SK-N-MC (cell line): ENCODE data around the gene SPRN.

ENCODE experiments used
- DNase-seq: peaks from one replicate; pipeline ENCODE4 v3.0.0-alpha.2; 2011; ENCODE audit warnings: low read depth, low spot score
- H3K27ac ChIP-seq: fragments of 200-600 bp; sonication (generic); 2 replicates; pipeline ENCODE4 v1.5.1; 2016; ENCODE audit warnings: mixed run types
- H3K36me3 ChIP-seq: fragments of 200-600 bp; sonication (generic); 2 replicates; pipeline ENCODE4 v1.6.1; 2017; ENCODE audit warnings: antibody characterized with exemption, low read length, mixed read lengths; ENCODE audit not compliant: insufficient read depth
- H3K4me3 ChIP-seq: fragments of 200-600 bp; sonication (generic); 2 replicates; pipeline ENCODE4 v1.5.1; 2016
- H3K9ac ChIP-seq: fragments of 200-600 bp; sonication (generic); 2 replicates; pipeline ENCODE4 v1.8.0; 2017; ENCODE audit warnings: mixed run types, mixed read lengths; ENCODE audit not compliant: insufficient read length
- H3K9me3 ChIP-seq: fragments of 200-600 bp; sonication (generic); 2 replicates; pipeline ENCODE4 v1.6.1; 2017; ENCODE audit warnings: low read depth, mild to moderate bottlenecking, antibody characterized with exemption, low read length, moderate library complexity, mixed read lengths
- EZH2 ChIP-seq: fragments of 200-600 bp; sonication (generic); IDR thresholded peaks from one replicate; pipeline ENCODE4 v1.6.1; 2017; ENCODE audit warnings: antibody characterized with exemption
- FOXP2 ChIP-seq: optimal IDR thresholded peaks from 2 replicates; pipeline ENCODE3; 2011; ENCODE audit warnings: mild to moderate bottlenecking, moderate library complexity; ENCODE audit not compliant: insufficient read depth; ENCODE audit errors: extremely low read length, control extremely low read depth
- POLR2AphosphoS5 ChIP-seq: IDR thresholded peaks from 2 replicates; pipeline ENCODE4 v1.6.1; 2012; ENCODE audit warnings: mild to moderate bottlenecking, low read depth, low read length, borderline replicate concordance

The SPRN gene

DNA sequence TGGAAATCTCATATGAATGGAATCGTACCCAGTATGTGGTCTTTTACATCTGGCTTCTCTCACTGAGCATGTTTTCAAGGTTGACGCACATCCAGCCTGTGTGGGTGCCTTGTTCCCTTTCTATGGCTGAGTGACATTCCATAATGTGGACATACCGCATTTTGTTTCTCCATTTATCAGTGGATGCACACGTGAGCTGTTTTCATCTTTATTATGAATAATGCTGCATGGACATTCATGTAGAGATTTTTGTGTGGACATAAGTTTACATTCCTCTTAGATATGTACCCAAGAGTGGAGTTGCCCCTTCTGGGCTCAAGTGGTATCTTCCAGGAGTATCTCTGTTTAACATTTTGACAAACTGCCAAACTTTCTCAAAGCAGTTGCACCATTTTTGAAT lies 28.0 kb upstream of the SPRN start:
- no peak for DNase-seq
- TF ChIP-seq POLR2AphosphoS5 (no peak), FOXP2 (no peak), EZH2 (no peak)
- no peak overlapping the region for H3K4me3 ChIP-seq
- H3K27ac ChIP-seq, result no peak overlapping the region
- H3K9ac ChIP-seq, result no peak overlapping the region
- no peaks in the 10 kb centered on the region for H3K9me3 ChIP-seq
- H3K36me3 ChIP-seq, result no peaks in the 10 kb centered on the region

DNA sequence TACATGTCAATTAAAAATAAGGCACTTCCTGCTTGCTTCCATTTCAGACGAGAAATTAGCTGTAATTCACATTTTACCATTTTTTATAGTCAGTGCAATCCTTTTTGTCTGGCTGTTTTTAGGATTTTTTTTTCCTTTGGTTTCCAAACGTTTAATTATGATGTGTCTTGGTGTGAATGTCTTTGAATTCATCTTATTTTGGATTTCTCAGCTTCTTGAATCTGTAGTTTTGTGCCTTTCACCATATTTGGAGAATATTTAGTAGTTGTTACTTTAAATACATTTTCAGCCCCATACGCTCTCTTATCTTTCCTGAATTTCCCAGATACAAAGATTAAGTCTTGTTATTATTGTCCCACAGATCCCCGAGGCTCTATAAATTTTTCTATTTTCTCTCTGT lies 26.9 kb upstream of the SPRN start:
- no peak overlapping the region for H3K27ac ChIP-seq
- no peak for DNase-seq
- no peak overlapping the region for H3K9ac ChIP-seq
- H3K4me3 ChIP-seq, result no peak overlapping the region
- H3K36me3 ChIP-seq, result no peaks in the 10 kb centered on the region
- no peak for TF ChIP-seq FOXP2
- H3K9me3 ChIP-seq, result no peaks in the 10 kb centered on the region

GRCh38 chr10:133448120-133448519 lies 23.7 kb upstream of the SPRN start:
- TF ChIP-seq FOXP2 (no peak), EZH2 (no peak), POLR2AphosphoS5 (no peak)
- Histone ChIP-seq H3K36me3 (no peaks in the 10 kb centered on the region), H3K9ac (no peak overlapping the region), H3K4me3 (no peak overlapping the region), H3K27ac (no peak overlapping the region), H3K9me3 (no peaks in the 10 kb centered on the region)
- DNase-seq, result no peak

DNA sequence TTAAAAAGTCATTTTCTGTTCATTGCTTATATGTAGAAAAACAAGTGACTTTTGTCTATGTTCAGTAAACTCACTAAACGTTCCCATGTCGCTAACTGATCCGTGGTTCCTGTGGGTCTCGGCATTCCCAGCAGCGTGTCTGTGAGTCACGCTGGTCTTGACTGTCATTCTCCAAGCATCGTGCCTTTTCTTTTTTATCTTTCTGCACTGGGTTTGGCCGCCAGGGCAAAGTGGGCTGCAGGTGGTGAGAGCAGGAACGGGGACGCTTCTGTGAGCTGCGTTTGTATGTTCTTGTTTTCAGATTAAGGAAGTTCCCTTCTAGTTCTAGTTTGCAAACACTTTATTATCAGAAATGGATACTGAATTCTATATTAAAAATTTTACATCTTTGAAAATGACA lies 22.6 kb upstream of the SPRN start:
- H3K27ac ChIP-seq, result no peak overlapping the region
- no peak overlapping the region for H3K9ac ChIP-seq
- no peak for TF ChIP-seq EZH2
- no peak for TF ChIP-seq FOXP2
- TF ChIP-seq POLR2AphosphoS5, result no peak
- DNase-seq, result no peak
- H3K36me3 ChIP-seq, result no peaks in the 10 kb centered on the region
- no peak overlapping the region for H3K4me3 ChIP-seq
- no peaks in the 10 kb centered on the region for H3K9me3 ChIP-seq

- TF ChIP-seq FOXP2 (no peak), EZH2 (no peak), POLR2AphosphoS5 (no peak)
- no peak for DNase-seq
- Histone ChIP-seq H3K9me3 (no peaks in the 10 kb centered on the region), H3K4me3 (no peak overlapping the region), H3K27ac (no peak overlapping the region), H3K9ac (no peak overlapping the region), H3K36me3 (no peaks in the 10 kb centered on the region)
Measured at GRCh38 chr10:133445751-133446708, 21.6 kb upstream of the SPRN start.

GRCh38 chr10:133445268-133445732 lies 20.9 kb upstream of the SPRN start:
- Histone ChIP-seq H3K9me3 (no peaks in the 10 kb centered on the region), H3K9ac (no peak overlapping the region), H3K36me3 (no peaks in the 10 kb centered on the region), H3K4me3 (no peak overlapping the region), H3K27ac (no peak overlapping the region)
- TF ChIP-seq POLR2AphosphoS5 (no peak), EZH2 (no peak), FOXP2 (no peak)
- DNase-seq, result no peak

- DNase-seq, result no peak
- H3K9ac ChIP-seq, result no peak overlapping the region
- H3K36me3 ChIP-seq, result no peaks in the 10 kb centered on the region
- no peaks in the 10 kb centered on the region for H3K9me3 ChIP-seq
- no peak overlapping the region for H3K27ac ChIP-seq
- TF ChIP-seq EZH2, result no peak
- TF ChIP-seq POLR2AphosphoS5, result no peak
- no peak for TF ChIP-seq FOXP2
- no peak overlapping the region for H3K4me3 ChIP-seq
Measured at GRCh38 chr10:133444342-133445267, 20.2 kb upstream of the SPRN start.
